Measurements from ENCODE around the gene RAD51C.
"Not testable (repeated sequence)": the region's sequence is repeated elsewhere in the genome, so short reads cannot be mapped to it uniquely, and the experiment has no call there.

Gene RAD51C

DNA sequence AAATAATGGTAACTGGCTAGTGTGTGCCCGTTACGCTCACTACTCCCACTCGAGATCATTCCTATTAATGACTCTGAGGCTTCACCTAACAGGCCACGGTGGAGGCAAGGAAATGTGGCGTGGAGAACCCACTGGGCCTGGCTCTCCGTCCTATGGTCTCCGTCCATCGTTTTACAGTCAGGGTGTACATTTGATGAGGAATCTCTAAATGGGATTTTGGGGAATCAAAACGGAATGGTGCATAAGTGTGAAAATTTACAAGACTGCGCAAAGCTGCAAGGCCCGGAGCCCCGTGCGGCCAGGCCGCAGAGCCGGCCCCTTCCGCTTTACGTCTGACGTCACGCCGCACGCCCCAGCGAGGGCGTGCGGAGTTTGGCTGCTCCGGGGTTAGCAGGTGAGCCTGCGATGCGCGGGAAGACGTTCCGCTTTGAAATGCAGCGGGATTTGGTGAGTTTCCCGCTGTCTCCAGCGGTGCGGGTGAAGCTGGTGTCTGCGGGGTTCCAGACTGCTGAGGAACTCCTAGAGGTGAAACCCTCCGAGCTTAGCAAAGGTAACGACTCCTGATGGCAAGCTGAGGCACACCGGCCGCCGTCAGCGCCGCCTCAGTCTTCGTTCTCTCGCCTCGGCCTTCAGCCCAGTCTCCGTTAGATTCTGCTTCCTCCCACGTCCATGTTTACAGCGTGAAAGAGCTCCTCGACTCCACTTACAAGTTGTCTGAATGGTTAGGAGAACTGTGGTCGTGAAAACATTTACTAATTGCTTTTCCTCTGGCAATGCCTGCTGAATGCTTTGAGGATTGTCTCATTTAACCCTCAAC, at the start of gene RAD51C:
Gene RAD51C, plus strand, starts transcription at position 364 of the 817 bp plus-strand sequence. Its CDS starts 42 bp downstream, at position 406.
- DNase-seq (ENCODE audit: low read depth in 2 of 2), result peak; percentile 77 to 80

DNA sequence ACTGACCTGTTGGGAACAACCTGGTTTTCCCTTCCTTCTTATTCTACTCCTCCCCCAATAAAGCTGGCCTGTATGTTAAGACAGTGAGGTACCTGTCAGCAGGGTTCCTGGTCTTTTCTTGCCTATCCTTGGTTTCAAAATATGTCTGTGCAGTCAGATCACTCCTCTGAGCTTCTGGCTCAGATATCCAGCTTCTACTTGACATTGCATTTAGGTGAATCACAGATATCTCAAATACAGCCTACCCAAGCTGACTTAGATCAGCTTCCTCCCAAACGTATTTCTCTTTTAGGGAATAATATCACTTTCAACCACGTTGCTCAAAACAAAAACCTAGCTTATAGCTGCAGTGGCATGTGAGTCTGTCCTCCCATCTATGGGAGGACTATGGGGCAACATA, 49.3 kb upstream of the RAD51C start:
- no peak for DNase-seq (ENCODE audit: low read depth in 2 of 2)

DNA sequence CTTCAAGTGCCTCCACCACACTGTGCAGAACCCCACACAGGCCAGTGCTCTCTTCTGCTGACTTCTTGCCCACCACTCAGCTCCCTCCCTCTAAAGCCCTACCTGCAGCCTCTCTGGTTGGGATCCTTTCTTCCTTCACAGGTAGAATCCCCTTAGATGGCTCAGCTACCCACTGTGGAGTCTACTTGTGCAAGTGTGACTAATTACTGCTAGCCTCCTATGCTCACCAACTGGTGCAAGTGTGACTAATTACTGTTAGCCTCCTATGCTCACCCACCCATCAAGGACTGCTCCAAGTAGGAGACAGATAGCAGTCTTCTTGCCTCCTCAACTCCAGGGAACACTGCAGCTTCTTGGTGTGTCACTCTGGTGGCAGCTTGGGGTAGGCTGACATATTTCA, 44.2 kb upstream of the RAD51C start:
- no peak for DNase-seq (ENCODE audit: low read depth in 2 of 2)

DNA sequence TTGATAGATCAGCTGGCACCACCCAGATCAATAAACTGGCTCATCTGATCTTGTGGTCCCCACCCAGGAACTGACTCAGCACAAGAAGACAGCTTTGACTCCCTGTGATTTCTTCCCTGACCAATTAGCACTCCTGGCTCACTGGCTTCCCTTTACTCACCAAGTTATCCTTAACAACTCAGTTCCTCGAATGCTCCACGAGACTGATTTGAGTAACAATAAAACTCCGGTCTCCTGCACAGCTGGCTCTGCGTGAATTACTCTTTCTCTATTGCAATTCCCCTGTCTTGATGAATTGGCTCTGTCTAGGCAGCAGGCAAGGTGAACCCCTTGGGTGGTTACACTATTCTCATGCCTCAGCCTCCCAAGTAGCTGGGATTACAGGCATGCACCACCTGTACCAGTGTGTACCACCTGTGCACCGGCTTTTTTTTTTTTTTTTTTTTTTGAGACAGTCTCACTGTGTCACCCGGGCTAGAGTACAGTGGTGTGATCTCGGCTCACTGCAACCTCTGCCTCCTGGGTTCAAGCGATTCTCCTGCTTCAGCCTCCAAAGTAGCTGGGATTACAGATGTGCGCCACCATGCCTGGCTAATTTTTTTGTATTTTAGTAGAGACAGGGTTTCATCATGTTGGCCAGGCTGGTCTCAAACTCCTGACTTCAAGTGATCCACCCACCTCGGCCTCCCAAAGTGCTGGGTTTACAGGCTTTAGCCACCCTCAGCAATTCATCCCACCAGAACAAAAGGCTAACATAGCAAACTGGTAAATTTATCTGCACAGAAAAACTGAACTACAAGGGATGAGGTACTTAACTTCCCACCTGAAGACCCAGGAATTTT, 34.2 kb upstream of the RAD51C start:
- DNase-seq (ENCODE audit: low read depth in 2 of 2), result not testable (repeated sequence)

DNA sequence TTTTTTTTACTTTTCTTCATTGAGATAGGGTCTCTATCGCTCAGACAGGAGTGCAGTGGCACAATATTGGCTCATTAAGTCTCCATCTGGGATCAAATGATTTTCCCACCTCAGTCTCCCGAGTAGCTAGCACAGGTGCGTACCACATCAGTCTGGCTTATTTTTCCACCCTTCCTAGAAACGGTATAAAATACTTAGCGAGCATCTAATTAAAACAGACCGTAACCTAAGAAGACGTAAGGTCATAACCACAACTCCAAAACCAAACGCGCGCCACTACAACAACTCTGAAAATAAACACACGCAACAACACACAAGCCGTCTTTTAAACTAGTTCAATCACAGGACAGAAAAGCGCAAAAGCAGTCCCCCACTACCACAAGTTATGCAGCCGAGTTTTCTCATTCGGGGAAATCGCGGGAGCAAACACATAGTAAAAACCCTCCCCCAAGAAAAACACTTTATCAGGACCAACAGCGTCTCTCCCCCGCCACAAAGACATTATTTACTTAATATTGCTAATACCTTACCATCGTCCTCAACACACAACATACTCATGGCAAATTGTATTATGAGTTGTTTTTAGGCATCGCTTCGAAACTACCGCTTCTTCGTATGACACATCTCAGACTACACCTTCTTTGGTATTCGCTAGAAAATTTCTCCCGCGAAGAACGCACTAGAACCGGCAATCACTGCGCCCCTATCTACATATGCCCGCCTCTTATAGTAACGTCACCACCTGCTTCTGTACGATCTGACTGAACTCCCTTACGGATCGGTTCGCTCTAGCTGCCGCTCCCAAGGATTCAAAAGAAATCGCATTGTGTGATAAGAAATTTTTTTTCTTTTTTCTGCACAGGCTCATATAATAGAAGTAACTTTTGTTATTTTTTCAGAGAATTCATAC, 33.3 kb upstream of the RAD51C start:
- peak; percentile 54 to 68 for DNase-seq (ENCODE audit: low read depth in 2 of 2)

DNA sequence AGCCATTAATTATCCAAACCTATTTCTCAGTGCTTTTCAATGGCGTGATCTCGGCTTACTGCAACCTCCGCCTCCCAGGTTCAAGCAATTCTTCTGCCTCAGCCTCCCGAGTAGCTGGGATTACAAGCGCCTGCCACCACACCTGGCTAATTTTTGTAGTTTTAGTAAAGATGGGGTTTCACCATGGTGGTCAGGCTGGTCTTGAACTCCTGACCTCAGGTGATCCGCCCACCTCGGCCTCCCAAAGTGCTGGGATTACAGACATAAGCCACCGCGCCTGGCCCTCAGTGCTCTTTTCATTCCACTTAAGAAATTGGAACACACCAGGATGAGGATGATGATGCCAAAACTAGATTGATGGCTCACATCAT, 32.7 kb upstream of the RAD51C start:
- DNase-seq (ENCODE audit: low read depth in 2 of 2), result not testable (repeated sequence)

DNA sequence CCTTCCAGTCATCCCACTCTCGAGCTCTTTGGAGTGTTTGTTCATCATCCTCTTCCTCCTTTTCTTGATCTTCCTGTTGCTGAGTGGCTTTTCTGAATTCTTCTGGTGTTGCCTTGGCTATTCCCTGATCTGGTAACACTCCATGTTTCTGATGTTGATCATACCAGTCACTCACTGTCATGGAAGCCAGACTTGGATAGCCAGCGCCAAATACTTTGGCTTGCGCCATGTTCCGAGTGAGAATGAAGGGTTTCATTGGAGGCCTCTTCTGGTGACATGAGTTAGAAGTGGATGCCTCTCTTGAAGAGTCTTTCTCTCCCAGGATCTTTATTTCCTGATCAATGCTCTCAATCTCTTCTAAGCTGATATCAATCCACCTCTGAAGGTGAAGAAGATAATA, 31.8 kb upstream of the RAD51C start:
- DNase-seq (ENCODE audit: low read depth in 2 of 2), result no peak

DNA sequence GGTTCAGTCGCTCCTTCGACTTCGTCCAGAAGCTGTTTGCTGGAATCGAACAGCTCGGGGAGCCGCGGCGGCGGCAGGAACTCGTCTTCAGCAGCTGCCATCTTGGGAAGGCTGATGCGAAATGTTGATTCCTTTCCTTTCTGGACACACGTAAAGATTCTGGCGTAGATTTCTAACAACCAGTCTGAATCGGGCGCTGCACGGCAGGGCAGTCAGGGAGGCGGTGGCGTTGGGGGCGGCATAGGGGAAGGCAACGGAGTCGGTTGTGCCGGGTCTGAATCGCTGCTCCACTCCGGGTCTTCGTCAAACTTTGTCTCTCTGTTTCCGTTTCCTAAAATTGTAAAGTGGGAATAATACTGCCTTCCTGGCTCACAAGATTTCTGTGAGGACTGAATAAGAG, 30.9 kb upstream of the RAD51C start:
- DNase-seq (ENCODE audit: low read depth in 2 of 2), result no peak

DNA sequence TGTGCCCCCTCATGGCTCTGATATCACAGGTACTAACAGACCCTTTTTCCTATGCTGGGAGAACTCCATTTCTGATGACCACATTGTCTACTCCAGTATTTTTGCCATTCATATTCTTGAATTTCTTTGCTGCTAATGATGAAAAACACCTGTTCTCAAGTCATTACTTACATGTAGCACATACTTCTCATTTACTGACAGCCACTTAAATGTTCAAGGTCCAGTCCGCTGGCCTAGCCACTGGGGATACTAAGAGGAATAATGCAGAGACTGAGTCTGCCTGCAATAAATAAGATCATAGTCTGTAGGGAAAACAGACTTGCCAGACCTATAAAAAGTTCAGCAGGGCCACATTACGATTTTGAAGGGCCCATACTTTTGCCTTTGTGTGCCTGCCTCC, 28.1 kb upstream of the RAD51C start:
- DNase-seq (ENCODE audit: low read depth in 2 of 2), result no peak

DNA sequence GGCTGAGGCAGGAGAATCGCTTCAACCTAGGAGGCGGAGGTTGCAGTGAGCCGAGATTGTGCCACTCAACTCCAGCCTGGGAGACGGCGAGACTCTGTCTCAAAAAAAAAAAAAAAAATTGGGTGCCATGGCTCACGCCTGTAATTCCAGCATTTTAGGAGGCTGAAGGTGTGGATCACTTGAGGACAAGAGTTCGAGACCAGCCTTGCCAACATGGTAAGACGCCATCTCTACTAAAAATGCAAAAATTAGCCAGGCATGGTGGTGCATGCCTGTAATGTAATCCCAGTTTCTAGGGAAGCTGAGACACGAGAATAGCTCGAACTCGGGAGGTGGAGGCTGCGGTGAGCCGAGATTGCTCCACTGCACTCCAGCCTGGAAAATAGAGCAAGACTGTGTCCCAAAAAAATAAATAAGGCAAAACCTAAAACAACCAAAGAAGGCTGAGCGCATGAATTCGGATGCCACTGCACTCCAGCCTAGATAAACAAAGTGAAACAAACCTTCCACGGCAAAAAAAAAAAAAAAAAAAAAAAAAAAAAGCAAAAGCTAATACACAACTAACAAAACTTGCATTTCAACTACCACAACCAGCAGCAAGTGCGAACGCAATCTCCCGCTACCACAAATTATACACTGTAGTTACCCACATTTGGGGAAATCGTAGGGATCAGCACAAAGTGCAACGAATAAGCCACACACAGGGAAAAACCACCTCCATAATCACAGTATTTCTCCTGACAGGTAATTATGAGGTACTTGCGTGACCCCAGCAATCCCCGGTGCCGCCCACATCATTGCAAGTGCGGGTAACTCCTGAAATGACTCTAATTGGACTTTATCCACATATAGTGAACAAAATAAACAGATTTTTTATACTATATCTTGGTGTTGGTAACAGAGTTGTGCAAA, 26.2 kb upstream of the RAD51C start:
- DNase-seq (ENCODE audit: low read depth in 2 of 2), result no peak

DNA sequence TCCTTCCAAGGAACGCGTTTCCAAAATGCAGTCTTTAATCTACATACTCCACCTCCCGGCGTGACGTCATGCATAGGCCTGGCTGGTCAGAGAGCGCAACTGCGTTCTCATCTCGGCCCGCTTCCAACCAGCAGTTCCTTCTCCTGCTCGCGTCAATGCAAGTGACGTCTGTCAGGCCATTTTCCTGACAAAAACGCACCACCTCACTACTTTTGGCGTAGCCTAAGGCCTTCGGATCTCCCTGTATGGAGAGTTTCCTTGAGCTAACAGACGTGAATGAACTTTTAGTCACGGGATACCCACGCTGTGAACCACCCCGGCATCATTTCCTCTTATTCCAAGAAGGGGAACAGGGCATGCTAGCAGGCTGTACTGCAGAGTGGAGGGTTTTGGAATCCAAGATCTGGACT, 25.5 kb upstream of the RAD51C start:
- DNase-seq (ENCODE audit: low read depth in 2 of 2), result no peak

DNA sequence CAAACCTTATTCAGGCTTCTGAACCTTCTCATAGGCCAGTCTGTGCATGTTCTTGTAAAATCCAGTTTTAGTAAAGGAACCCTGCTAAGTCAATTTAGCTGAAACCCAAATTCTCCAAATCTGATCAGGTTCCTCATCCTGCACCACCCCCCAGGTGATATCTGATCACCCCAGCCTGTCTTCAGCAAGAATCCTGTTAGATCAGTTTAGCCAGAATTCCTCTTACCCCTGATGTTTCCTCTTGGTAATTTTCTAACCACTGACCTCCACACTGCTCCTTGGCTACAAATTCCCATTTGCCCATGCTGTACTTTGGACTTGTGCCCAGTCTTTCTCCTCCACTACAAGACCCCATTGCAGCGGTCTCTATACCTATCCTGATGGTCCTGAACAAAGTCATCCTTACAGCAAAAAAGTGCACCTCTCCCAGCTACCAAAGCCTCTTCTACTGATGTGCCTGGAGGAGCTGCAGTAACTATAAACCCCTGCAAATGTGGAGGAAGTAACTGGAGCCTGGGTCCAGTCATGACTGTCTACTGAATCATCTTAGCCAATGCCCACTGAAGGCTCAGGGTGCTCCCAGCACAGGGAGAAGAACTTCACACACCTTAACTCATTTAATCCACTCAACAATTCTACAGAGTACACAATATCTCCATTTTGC, 24.3 kb upstream of the RAD51C start:
- no peak for DNase-seq (ENCODE audit: low read depth in 2 of 2)

DNA sequence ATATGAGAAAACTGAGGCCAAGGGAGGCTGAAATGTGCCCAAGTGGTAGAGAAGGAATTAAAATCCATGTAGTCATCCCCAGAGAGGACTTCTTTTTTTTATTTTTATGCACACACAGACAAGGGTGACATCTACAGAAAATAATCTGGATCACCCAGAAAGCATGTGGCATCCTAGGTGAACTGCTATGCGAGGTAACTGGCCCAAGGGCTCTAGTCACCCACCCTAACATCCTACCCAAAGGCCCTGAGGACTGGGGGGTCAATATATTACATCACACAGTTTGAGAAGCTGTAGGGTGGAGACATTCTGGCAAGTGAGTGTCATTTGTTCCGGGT, 23.8 kb upstream of the RAD51C start:
- no peak for DNase-seq (ENCODE audit: low read depth in 2 of 2)

DNA sequence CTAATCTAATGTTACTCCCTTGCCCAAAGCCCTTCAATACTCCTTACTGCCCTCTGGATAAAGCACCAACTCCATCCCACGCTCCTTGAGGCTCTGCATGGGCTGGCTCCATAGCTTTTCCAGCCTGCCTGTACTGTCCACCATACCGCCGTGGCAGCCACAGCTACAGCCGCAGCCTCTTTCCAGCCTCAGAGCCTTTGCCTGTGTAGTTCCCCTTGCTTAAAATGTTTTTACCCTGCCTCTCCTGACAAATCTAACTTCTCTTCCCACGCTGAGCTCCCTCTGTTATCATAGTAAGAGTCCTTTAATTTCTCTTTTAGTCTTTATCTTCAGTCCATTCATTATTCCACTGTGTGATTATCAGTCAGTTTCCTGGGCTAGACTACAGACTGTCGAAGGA, 22.5 kb upstream of the RAD51C start:
- DNase-seq (ENCODE audit: low read depth in 2 of 2), result no peak

DNA sequence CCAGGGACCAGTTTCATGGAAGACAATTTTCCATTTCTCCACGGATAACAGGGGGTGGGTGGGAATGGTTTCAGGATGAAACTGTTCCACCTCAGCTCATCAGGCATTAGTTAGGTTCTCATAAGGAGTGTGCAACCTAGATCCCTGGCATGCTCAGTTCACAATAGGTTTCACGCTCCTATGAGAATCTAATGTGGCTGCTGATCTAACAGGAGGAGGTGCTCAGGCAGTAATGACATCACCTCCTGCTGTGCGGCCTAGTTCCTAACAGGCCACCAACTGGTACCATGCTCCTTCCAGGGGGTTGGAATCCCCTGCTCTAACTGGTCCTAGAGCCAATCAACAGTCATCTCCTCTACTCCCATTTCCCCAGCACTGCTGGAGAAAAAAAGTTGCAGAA, 20.4 kb upstream of the RAD51C start:
- DNase-seq (ENCODE audit: low read depth in 2 of 2), result no peak

DNA sequence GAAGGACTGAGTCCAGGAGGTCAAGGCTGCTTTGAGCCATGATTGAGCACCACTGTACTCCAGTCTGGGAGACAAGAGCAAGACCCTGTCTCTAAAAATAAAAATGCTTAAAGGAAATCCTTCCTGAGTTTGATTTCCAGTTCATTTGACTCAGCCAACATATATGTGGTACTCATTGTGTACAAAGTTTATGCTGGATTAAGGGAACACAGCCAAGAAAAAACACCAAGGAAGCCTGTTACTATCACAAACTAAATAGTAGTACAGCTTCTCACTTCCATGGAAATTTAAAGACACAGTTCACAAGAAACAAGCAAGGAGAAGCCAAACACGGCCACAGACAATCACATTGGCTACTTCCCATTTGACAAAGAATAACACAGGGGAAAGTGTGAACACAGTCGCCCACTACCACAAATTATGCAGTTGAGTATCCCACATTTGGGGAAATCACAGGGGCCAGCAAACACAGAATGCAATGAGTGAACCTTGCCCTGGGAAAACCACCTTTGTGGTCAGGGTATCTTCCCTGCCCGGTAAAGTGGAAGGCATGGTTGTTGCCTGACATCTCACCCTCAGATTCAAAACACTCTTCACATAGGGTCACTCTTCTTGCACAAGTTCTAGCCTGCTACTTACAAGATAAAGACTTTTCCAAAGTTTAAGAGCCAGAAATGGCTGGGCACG, 15.1 kb upstream of the RAD51C start:
- DNase-seq (ENCODE audit: low read depth in 2 of 2), result no peak

DNA sequence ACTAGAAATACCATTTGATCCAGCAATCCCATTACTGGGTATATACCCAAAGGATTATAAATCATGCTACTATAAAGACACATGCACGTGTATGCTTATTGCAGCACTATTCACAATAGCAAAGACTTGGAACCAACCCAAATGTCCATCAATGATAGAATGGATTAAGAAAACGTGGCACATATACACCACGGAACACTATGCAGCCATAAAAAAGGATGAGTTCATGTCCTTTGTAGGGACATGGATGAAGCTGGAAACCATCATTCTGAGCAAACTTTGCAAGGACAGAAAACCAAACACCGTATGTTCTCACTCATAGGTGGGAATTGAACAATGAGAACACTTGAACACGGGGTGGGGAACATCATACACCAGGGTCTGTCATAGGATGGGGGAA, 14.1 kb upstream of the RAD51C start:
- DNase-seq (ENCODE audit: low read depth in 2 of 2), result not testable (repeated sequence)

DNA sequence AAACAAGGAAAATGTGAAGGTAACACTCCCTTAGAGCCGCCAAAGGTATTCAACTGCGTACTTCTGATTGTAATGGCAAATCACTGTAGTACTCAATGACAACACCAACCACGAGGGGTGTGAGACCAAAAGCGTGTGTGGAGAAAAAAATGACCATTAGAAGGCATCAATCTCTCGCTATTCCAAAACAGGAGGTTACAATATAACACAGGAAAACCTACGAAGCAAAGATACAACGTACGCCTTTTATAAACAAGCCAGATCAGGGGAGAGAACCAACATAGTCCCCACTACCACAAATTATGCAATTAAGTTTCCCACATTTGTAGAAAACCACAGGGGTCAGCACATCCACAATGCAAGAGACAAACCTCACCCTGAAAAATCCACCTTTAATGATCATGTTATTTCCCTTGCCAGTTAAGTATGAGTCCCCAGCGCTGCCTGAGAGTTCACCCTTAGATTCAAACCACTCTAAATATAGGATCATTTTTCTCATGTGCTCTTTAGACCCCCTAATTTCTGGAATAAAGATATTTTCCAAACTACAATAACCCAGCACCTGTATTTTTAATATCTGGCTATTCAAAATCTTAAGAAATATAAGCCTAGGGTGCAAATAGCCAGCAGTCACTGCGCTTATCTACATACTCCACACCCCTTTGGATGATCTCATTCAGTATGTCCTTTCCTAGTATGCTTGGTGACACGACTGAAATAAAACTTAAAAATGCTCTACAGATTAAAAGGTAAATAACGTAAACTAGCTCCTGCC, 13.0 kb upstream of the RAD51C start:
- DNase-seq (ENCODE audit: low read depth in 2 of 2), result no peak

DNA sequence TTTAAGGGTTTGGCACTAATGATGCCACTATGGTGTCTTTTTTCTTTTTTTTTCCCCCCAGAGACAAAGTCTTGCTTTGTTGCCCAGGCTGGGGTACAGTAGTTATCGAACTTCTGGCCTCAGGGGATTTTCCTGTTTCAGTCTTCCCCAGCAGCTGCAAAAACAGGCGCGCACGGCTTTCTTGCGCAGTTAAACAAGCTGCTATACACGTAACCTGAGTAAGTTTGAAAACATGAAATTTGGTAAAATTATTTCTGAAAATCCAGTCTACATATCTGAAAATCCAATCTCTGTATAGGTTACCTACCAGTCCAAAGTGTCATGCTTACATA, 12.4 kb upstream of the RAD51C start:
- no peak for DNase-seq (ENCODE audit: low read depth in 2 of 2)

Data from activated CD4-positive, alpha-beta T cell treated with anti-CD3 and anti-CD28 coated beads for 24 hours (primary cell).